Type B pancreatic cell (in vitro differentiated cells): ENCODE data around the gene PCBP1. TPM values are rescaled to one million over a fixed set of nuclear protein-coding genes. Genes with fewer than 3 reads are reported as not detected.

Experiments
- DNase-seq: peaks from one replicate; pipeline ENCODE4 v3.0.0; 2021; ENCODE audit warnings: mixed read lengths; ENCODE audit not compliant: unreplicated experiment; ENCODE audit errors: extremely low spot score
- H3K27ac Mint-ChIP-seq: 2 replicates; pipeline ENCODE4 v1.8.0; 2021; ENCODE audit warnings: mild to moderate bottlenecking, mixed read lengths
- H3K27me3 Mint-ChIP-seq: 2 replicates; pipeline ENCODE4 v1.8.0; 2021; ENCODE audit warnings: mixed read lengths
- H3K36me3 Mint-ChIP-seq: 2 replicates; pipeline ENCODE4 v1.8.0; 2021; ENCODE audit warnings: mixed read lengths
- H3K4me1 Mint-ChIP-seq: one replicate; pipeline ENCODE4 v1.8.0; 2021; ENCODE audit warnings: mixed read lengths; ENCODE audit not compliant: unreplicated experiment
- H3K4me3 Mint-ChIP-seq: 2 replicates; pipeline ENCODE4 v1.8.0; 2021; ENCODE audit warnings: mild to moderate bottlenecking, mixed read lengths
- H3K9me3 Mint-ChIP-seq: 2 replicates; pipeline ENCODE4 v1.8.0; 2021; ENCODE audit warnings: mixed read lengths
- total RNA-seq: library from RNA; stranded (reverse); gene quantifications from 2 replicates; pipeline ENCODE4 v1.2.1, GENCODE V29; 2021; ENCODE audit warnings: low replicate concordance
- TF ChIP-seq, protein P1 (sequence below): fragments of 200-600 bp; sonication (generic); conservative IDR thresholded peaks from 2 replicates; pipeline ENCODE4 v1.5.0; 2021; ENCODE audit warnings: antibody characterized with exemption, mild to moderate bottlenecking

The PCBP1 gene
- total RNA-seq, 1 donor from 2014 or later: 316 TPM

DNA sequence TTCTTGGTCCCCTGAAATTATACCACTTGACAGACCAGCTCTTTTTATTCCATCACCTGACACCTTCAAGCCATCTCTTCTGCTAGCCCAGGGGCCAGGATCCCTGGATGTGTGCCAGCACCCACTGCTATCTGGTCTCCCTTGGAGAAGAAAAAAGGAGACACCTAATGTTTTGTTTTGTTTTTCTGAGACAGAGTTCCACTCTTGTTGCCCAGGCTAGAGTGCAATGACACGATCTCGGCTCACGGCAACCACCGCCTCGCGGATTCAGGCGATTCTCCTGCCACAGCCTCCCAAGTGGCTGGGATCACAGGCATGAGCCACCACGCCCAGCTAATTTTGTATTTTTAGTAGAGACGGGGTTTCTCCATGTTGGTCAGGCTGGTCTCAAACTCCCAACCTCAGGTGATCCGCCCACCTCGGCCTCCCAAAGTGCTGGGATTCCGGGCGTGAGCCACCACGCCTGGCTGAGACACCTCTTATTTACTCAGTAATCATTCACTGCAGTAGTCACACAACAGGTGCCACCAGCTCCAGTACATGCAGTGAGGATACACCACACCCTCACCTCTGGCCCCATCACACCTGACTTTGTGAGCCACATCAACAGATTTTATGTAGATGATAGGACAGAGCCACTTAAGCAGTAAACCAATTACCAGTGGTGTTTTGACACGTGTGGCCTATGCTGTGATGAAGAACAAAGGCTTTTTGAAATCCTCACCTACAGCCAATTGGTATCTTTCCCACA, 42.8 kb upstream of the PCBP1 start:
- no peak overlapping the region for H3K4me3 Mint-ChIP-seq
- no peaks in the 10 kb centered on the region for H3K4me1 Mint-ChIP-seq
- TF ChIP-seq, protein P1, sequence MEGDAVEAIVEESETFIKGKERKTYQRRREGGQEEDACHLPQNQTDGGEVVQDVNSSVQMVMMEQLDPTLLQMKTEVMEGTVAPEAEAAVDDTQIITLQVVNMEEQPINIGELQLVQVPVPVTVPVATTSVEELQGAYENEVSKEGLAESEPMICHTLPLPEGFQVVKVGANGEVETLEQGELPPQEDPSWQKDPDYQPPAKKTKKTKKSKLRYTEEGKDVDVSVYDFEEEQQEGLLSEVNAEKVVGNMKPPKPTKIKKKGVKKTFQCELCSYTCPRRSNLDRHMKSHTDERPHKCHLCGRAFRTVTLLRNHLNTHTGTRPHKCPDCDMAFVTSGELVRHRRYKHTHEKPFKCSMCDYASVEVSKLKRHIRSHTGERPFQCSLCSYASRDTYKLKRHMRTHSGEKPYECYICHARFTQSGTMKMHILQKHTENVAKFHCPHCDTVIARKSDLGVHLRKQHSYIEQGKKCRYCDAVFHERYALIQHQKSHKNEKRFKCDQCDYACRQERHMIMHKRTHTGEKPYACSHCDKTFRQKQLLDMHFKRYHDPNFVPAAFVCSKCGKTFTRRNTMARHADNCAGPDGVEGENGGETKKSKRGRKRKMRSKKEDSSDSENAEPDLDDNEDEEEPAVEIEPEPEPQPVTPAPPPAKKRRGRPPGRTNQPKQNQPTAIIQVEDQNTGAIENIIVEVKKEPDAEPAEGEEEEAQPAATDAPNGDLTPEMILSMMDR: no peak
- H3K36me3 Mint-ChIP-seq: peaks cover 12% of the 10 kb centered on the region
- no peak for DNase-seq
- no peaks in the 10 kb centered on the region for H3K9me3 Mint-ChIP-seq
- peak overlapping the region; percentile 31 for H3K27ac Mint-ChIP-seq
- H3K27me3 Mint-ChIP-seq: no peaks in the 10 kb centered on the region

DNA sequence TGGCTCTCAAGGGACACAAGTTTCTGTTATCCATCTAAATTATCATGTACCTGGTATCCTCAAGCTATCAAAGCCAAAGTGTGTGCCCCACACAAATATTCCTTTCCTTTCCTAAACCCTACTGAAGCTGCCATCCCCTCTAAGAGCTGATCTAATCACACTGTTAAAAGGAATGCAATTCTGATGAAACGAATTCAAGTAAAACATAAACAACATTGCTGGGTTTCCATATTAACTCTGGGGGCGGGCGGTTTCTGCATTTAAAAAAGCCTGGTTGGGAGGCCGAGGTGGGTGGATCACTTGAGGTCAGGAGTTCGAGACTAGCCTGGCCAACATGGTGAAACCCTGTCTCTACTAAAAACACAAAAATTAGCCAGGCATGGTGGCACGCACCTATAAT, 41.9 kb upstream of the PCBP1 start:
- TF ChIP-seq, protein P1: no peak
- Mint-ChIP-seq H3K27ac (no peak overlapping the region), H3K9me3 (no peaks in the 10 kb centered on the region), H3K4me1 (no peaks in the 10 kb centered on the region), H3K4me3 (no peak overlapping the region), H3K36me3 (peaks cover 12% of the 10 kb centered on the region), H3K27me3 (no peaks in the 10 kb centered on the region)
- no peak for DNase-seq

GRCh38 chr2:70045932-70046331, 41.3 kb upstream of the PCBP1 start:
- Mint-ChIP-seq H3K4me3 (no peak overlapping the region), H3K9me3 (no peaks in the 10 kb centered on the region), H3K36me3 (peaks cover 12% of the 10 kb centered on the region), H3K27me3 (no peaks in the 10 kb centered on the region), H3K27ac (peak overlapping the region; percentile 77), H3K4me1 (no peaks in the 10 kb centered on the region)
- DNase-seq: no peak
- TF ChIP-seq, protein P1: no peak

DNA sequence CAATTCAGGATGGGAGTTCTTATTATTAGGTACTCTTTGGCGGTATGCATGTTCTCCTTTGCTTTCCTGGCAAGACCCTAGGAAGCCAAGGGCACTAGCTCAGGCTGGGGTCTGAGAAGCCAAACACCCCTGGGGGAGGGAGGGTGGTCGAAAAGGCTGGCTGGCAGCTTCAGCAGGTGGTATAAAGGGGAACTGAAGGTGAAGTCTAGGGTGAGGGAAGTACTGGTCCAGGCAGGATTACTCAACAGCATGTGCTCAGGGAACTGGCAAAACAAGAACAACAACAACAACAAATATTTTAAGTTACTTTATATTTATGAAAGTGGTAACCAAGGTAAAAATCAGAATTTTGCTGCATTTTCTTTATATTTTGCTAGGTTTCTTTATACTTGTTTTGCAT, 40.7 kb upstream of the PCBP1 start:
- TF ChIP-seq, protein P1: no peak
- no peak for DNase-seq
- peak overlapping the region; percentile 77 for H3K27ac Mint-ChIP-seq
- peaks cover 8% of the 10 kb centered on the region for H3K36me3 Mint-ChIP-seq
- H3K9me3 Mint-ChIP-seq: no peaks in the 10 kb centered on the region
- H3K27me3 Mint-ChIP-seq: no peaks in the 10 kb centered on the region
- H3K4me3 Mint-ChIP-seq: no peak overlapping the region
- no peaks in the 10 kb centered on the region for H3K4me1 Mint-ChIP-seq

DNA sequence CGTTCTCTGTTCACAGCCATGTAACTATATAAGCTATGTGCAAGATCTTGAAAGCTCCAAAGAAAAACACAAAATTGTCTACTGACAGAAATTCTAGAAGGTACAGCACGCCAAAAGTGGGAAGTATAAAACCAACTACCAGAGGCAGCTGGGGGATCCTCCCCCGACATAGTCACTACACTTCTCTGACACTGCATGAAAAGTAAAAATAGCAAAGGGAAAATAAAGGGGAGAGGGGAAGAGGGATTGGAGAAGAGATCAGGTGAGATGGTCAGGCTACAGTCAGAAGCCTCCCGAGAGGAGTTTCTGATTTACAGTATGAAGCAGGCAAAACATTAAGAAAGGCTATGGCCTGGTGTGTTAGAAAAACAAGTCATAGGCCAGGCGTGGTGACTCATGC, 39.8 kb upstream of the PCBP1 start:
- Mint-ChIP-seq H3K36me3 (peaks cover 8% of the 10 kb centered on the region), H3K4me1 (no peaks in the 10 kb centered on the region), H3K4me3 (no peak overlapping the region), H3K9me3 (no peaks in the 10 kb centered on the region), H3K27ac (no peak overlapping the region), H3K27me3 (no peaks in the 10 kb centered on the region)
- DNase-seq: no peak
- TF ChIP-seq, protein P1: no peak

GRCh38 chr2:70049255-70049654, 38.0 kb upstream of the PCBP1 start:
- no peak overlapping the region for H3K27ac Mint-ChIP-seq
- H3K9me3 Mint-ChIP-seq: no peaks in the 10 kb centered on the region
- no peaks in the 10 kb centered on the region for H3K4me1 Mint-ChIP-seq
- TF ChIP-seq, protein P1: no peak
- DNase-seq: no peak
- H3K27me3 Mint-ChIP-seq: no peaks in the 10 kb centered on the region
- H3K36me3 Mint-ChIP-seq: peaks cover 11% of the 10 kb centered on the region
- H3K4me3 Mint-ChIP-seq: no peak overlapping the region
